DND-41 (cell line): Measurements from ENCODE around the gene GALNT12.

ENCODE experiments used
- EZH2 ChIP-seq: IDR thresholded peaks from 3 replicates; pipeline ENCODE4 v1.6.1; 2012; ENCODE audit warnings: borderline replicate concordance, low read depth, mild to moderate bottlenecking, moderate library complexity, low read length, inconsistent platforms; ENCODE audit not compliant: severe bottlenecking
- TF ChIP-seq, protein P1 (sequence below): IDR thresholded peaks from 2 replicates; pipeline ENCODE4 v1.5.1; 2012; ENCODE audit warnings: borderline replicate concordance, low read length, moderate library complexity, mild to moderate bottlenecking; ENCODE audit not compliant: poor library complexity, severe bottlenecking; ENCODE audit errors: extremely low read depth

- TF ChIP-seq, protein P1, sequence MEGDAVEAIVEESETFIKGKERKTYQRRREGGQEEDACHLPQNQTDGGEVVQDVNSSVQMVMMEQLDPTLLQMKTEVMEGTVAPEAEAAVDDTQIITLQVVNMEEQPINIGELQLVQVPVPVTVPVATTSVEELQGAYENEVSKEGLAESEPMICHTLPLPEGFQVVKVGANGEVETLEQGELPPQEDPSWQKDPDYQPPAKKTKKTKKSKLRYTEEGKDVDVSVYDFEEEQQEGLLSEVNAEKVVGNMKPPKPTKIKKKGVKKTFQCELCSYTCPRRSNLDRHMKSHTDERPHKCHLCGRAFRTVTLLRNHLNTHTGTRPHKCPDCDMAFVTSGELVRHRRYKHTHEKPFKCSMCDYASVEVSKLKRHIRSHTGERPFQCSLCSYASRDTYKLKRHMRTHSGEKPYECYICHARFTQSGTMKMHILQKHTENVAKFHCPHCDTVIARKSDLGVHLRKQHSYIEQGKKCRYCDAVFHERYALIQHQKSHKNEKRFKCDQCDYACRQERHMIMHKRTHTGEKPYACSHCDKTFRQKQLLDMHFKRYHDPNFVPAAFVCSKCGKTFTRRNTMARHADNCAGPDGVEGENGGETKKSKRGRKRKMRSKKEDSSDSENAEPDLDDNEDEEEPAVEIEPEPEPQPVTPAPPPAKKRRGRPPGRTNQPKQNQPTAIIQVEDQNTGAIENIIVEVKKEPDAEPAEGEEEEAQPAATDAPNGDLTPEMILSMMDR: no peak
- no peak for TF ChIP-seq EZH2
Measured at GRCh38 chr9:98850851-98851729, 43.6 kb downstream of the GALNT12 start.
